IPS-NIHi7 (cell line): Measurements from ENCODE around the gene ELMO3.

Experiments used
- DNase-seq: peaks from one replicate; pipeline ENCODE4 v3.0.0; 2012; ENCODE audit warnings: mixed read lengths; ENCODE audit errors: extremely low spot score

The ELMO3 gene

DNA sequence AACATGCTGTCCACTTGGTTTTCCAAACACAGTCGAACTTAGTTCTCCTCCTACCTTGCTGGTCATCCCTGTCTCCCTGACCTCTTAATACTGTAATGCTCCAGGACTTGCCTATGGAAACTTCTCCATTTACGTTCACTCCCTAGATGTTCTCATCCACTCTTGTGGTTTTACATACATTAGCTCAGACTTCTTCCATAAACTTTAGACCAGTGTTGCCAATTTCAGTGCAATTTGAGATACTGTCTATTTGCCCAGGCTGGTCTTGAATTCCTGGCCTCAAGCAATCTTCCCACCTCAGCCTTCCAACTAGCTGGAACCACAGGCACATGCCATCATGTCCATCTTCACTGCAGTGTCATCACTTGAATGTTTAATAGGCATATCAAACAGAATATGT is 16.6 kb upstream of the ELMO3 start:
- DNase-seq: no peak

DNA sequence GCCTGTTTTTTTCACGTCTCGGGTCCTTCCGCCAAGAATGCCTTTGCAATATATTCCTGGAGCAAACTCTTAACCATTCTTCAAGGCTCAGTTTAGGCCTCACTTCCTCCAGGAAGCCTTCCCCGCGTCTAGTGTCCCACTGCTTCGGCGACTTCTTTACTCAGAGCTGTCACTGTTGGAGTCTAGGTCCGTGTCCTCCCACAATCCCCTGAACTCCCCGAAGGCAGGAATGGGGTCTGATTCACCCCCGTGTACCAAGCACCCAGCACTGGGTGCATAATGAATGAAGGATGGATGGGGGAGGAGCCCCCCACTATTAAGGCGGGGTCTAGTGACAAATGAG is 15.7 kb upstream of the ELMO3 start:
- no peak for DNase-seq

DNA sequence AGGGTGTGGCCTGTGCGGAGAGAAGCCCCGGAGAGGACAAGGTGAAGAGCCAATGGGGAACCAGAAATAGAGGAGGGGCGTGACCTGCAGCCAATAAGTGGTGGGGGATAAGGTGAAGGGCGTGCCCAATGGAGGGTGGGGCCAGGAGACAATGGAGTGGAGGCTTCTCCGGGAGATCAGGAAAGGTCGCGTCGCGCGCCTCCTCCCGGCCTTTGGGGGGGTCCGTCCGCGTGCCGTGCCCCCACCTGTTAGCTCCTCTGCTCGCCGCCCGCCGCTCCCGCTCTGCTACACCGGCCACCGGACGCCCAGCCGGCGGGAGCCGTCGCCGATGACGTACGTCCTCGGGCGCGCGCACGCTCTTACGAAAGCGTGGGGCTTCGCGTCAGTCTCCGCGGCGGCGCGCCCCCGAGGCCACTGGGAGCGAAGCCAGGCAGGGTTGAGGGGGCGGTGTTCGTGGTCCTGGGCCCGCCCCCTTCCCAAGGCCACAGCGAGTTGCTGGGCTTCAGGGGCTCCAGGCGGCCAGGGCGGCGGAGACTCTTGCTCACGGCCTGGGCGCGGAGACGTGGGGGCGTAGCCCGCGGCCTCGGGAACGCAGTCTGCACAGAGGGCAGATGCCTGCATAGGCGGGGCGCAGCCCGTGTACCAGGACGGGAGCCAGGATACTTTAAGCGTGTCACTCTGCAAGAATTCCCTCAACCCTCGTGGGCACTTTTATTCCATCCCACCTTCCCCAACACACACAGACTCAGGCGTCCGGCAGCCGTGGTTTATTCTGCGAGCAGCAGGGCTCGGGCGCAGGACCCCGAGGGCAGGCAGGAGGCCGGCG is 15.1 kb upstream of the ELMO3 start, which contains the start of gene MATCAP1:
Gene MATCAP1, minus strand, starts transcription at position 337 of the 826 bp plus-strand sequence. CDS start 3,353 bp downstream, outside the sequence.
- peak; percentile 98 for DNase-seq

GRCh38 chr16:67184453-67184994 is 14.4 kb upstream of the ELMO3 start:
- DNase-seq: no peak

DNA sequence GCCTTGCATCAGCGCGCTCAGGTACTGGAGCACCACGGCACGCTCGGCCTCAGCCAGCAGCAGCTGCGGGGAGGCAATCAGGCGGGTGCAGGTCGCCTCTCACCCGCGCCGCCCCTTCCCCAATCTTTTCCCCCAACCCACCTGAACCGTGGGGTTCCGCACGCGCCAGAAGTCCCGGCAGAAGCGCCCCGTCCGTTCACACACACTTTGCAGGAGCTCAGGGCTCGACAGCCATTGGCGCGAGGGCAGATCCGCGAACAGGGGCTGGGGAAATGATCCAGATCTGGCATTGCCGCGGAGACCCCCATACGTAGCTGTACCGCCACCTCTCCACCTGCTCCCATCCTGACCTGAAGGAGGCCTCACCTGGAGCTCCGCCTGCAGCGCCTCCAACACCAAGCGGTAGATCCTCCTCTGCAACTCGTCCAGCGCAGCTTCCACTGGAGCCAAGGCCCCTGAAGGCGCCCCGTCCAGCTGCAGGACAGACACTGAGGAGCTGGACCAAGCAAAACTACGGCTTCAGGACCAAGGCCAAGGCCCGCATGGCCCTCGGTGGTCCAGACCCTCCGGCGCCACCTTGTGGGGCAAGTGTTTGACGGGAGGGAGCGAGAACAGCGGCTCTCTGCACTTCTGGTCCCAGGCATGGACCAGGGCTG is 13.8 kb upstream of the ELMO3 start:
- peak; percentile 79 for DNase-seq

DNA sequence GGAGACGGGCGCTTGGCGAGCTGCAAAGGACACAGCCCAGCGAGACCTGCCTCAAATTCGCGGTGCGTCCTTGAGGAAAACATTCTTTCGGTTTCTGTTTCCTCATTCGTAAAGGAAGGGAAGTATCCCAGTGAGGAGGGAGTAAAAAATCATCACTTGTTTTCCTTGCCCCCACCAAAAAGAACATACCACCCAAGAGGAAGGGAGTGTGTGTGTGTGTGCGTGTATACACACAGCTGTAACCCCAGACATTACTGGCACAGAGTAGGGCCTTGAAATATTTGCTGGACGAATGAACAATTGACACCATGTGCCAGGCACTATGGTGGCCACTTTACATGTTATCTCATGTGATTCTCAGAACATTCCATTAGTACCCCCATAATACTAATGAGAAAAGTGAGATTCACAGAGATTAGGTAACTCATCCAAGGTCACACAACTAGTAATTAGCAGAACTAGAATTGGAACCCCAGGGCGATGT is 13.2 kb upstream of the ELMO3 start:
- DNase-seq: no peak

GRCh38 chr16:67186550-67186950 is 12.4 kb upstream of the ELMO3 start:
- DNase-seq: no peak

DNA sequence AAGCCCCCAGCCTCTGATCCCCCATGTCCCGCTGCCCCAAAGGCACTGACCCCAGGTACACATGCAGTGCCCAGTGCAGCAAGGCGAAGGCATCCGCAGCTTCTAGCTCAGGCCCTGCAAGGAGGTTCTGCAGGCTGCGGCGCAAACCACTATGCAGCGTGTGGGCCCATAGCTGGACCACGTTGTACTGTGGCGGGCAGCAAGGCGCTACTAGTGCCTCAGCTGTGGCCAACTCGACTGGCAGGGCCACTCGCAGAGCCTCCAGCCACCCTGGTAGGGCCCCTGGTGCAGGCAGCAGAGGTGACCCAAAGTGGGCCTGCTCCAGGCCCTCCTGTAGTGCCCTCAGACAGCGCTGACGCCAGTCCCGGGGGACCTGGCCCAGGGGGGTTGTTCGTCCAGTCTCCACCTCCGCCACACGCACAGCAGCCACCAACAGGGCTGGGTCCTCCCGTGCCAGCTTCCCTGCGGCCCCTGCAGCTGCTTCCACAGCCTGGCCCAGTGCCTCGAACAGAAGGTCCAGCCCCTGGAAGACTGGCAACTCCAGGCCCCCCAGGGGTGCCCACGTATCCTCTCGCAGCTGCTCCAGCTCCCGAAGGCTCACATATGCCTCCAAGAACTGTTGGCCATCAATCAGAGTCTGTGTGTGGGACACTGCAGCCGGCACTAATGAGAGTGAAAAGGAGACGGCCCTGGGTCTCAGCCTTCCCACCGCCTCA is 11.6 kb upstream of the ELMO3 start:
- DNase-seq: no peak

DNA sequence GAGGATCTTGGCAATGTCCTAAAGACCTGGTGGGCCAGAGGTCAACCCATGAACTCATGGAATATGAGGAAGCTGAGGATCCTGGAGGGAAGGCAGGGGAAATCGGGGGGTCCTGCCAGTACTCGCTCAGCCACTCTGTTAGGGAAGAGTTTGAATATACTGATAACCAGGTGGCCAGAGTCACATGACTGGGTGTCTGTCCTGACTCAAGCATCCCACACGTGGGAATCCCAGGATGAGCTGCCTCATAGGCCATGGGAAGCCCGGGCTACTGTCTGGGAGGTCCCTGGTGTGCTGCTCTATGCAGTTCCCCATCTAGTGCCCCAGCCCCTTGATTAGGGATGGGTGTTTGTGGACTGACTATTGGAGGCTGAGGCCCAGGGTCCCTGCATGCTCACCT is 10.6 kb upstream of the ELMO3 start:
- DNase-seq: no peak

- no peak for DNase-seq
Observed at GRCh38 chr16:67188798-67189197, 10.1 kb upstream of the ELMO3 start.

GRCh38 chr16:67190041-67190440 is 8.9 kb upstream of the ELMO3 start, which contains the start of gene EXOC3L1:
Gene EXOC3L1 (minus strand): TSS chr16:67190136. CDS start chr16:67189676, 460 bp downstream.
- DNase-seq: no peak

- DNase-seq: no peak
Observed at GRCh38 chr16:67190448-67191399, 8.2 kb upstream of the ELMO3 start.

- DNase-seq: no peak
Observed at GRCh38 chr16:67191411-67191994, 7.4 kb upstream of the ELMO3 start.

DNA sequence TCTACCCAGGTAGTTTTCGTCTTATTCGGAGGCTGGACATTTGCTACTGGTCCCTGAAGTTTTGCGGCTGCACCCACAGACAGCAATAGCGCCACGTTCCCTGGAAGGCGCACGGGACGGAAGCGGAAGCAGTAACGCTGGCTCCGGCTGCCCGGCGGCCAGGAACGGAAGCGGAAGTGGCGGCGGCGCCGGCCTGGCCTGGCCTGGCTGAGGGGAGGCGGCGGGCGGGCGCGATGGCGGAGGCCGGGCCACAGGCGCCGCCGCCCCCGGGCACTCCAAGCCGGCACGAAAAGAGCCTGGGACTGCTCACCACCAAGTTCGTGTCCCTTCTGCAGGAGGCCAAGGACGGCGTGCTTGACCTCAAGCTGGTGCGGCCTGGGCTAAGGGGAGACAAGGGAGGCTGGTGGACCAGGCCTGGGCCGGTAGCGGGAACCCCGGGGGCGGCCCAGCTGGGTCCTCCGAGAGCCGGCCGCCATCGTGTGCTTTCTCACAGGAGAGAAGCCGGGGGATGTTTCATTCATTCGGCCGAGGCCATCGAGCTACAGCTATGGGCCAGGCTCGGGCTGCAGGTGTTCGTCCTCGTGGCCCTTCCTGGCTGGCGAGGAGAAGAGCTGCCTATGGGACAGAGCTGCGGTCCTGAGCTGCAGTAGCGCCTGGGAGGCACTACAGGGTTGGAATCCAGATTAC is 6.8 kb upstream of the ELMO3 start, which contains the start of gene E2F4:
Gene E2F4, plus strand, starts transcription at position 161 of the 687 bp plus-strand sequence. Its CDS starts 73 bp downstream, at position 234.
- DNase-seq: peak; percentile 88

DNA sequence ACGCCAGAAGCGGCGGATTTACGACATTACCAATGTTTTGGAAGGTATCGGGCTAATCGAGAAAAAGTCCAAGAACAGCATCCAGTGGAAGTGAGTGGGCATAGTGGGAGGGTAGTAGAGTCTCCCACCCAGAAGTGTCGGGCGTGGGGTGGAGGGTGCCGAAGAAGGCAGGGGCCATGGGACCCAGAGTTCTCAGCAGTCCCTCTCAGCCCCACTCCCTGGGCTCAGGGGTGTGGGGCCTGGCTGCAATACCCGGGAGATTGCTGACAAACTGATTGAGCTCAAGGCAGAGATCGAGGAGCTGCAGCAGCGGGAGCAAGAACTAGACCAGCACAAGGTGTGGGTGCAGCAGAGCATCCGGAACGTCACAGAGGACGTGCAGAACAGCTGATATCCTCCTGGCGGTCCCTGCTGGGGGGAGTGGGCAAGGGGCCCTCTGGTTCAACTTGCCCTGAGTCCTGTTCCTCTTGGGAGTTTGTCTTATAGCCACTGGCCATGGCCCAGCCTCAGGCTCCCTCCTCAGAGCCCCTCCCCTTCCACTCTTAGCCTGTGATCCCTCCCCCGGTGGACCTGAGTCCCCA is 6.1 kb upstream of the ELMO3 start:
- no peak for DNase-seq

DNA sequence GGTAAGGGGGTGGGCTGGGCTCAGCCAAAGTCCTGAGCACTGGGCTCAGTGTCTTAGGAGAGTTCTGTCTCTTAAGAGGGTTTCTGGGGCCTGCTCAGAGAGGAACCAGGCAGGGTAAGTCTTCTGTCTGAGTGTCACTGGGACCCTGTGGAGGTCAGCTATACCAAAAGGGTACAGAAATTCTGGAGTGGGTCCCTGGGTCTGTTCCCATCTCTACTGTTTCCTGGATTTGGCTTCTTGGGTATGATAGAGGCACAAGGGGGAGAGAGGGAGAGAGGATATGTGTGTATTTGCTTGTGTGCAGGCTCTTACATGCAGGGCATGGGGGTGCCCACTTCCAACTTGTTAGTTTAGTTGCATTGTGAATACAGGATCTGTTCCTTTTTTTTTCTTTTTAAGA is 5.4 kb upstream of the ELMO3 start:
- DNase-seq: no peak

- no peak for DNase-seq
Observed at GRCh38 chr16:67194260-67194659, 4.7 kb upstream of the ELMO3 start.

GRCh38 chr16:67195676-67196075 is 3.3 kb upstream of the ELMO3 start:
- no peak for DNase-seq

DNA sequence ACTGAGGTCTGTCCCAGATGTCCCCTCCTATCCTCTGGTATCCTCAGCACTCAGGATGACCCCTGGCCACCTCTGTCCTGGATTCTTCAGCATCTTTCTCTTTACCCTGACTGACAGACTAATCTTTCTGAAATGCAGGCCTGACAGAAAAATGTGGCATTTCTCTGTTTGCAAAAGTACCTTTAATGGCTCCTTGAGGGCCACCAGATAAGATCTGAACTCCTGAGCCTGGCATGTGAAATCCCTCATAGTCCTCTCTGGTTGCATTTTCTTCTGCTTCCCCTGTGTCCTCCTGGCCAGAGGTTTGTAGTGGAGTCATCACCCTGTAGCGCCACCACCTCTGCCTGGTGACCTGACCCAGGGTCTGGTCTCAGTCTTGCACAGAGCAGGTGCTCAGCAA is 2.0 kb upstream of the ELMO3 start:
- no peak for DNase-seq
